DOHH2 (cell line): ENCODE data around the gene PRPF40A.

Source experiments
- H3F3A ChIP-seq: fragments of 200-600 bp; sonication (generic), shearing (Covaris generic); 2 replicates; pipeline ENCODE4 v1.6.0; 2016; ENCODE audit warnings: antibody characterized with exemption, mild to moderate bottlenecking; ENCODE audit not compliant: control insufficient read depth, insufficient read depth
- H3K27ac ChIP-seq: fragments of 200-600 bp; sonication (generic); 2 replicates; pipeline ENCODE4 v1.5.1; 2014; ENCODE audit warnings: low read depth, mild to moderate bottlenecking, low read length, moderate library complexity
- H3K27me3 ChIP-seq: fragments of 200-600 bp; sonication (generic); 2 replicates; pipeline ENCODE4 v1.6.1; 2014; ENCODE audit warnings: mild to moderate bottlenecking, low read length, mixed read lengths; ENCODE audit not compliant: control insufficient read depth
- H3K36me3 ChIP-seq: fragments of 200-600 bp; sonication (generic); 2 replicates; pipeline ENCODE4 v1.6.1; 2014; ENCODE audit warnings: mild to moderate bottlenecking, low read length, moderate library complexity, mixed read lengths; ENCODE audit not compliant: control insufficient read depth
- H3K4me1 ChIP-seq: fragments of 200-600 bp; sonication (generic); 2 replicates; pipeline ENCODE4 v1.6.1; 2014; ENCODE audit warnings: mild to moderate bottlenecking, low read length, mixed read lengths; ENCODE audit not compliant: control insufficient read depth
- H3K4me2 ChIP-seq: fragments of 200-600 bp; sonication (generic); 2 replicates; pipeline ENCODE4 v1.6.0; 2014; ENCODE audit warnings: mild to moderate bottlenecking, low read length, moderate library complexity
- H3K4me3 ChIP-seq: fragments of 200-600 bp; sonication (generic); 2 replicates; pipeline ENCODE4 v1.5.1; 2014; ENCODE audit warnings: mild to moderate bottlenecking, low read length, mixed read lengths
- H3K79me2 ChIP-seq: fragments of 200-600 bp; sonication (generic); 2 replicates; pipeline ENCODE4 v1.6.1; 2014; ENCODE audit warnings: mild to moderate bottlenecking, low read length, mixed read lengths; ENCODE audit not compliant: control insufficient read depth
- H3K9me2 ChIP-seq: fragments of 200-600 bp; sonication (generic); replicated peaks from 2 replicates; pipeline ENCODE4 v1.6.1; 2014; ENCODE audit warnings: mild to moderate bottlenecking, low read length, mixed read lengths; ENCODE audit not compliant: control insufficient read depth
- H3K9me3 ChIP-seq: fragments of 200-600 bp; sonication (generic); 2 replicates; pipeline ENCODE4 v1.6.1; 2014; ENCODE audit warnings: antibody characterized with exemption, low read length, mixed read lengths; ENCODE audit not compliant: control insufficient read depth, insufficient read depth
- H4K20me1 ChIP-seq: fragments of 200-600 bp; sonication (generic); 2 replicates; pipeline ENCODE4 v1.6.0; 2014; ENCODE audit warnings: low read depth, mild to moderate bottlenecking, antibody characterized with exemption, low read length, moderate library complexity; ENCODE audit not compliant: control insufficient read depth, insufficient read depth
- EZH2phosphoT487 ChIP-seq: fragments of 200-600 bp; sonication (generic); IDR thresholded peaks from 2 replicates; pipeline ENCODE4 v1.6.1; 2017; ENCODE audit warnings: borderline replicate concordance, mild to moderate bottlenecking, antibody characterized with exemption, low read length, moderate library complexity, mixed read lengths
- TF ChIP-seq, protein P1 (sequence below): fragments of 200-600 bp; sonication (generic); IDR thresholded peaks from one replicate; pipeline ENCODE4 v1.5.1; 2014; ENCODE audit warnings: antibody characterized with exemption, mild to moderate bottlenecking, low read depth, low read length; ENCODE audit not compliant: poor library complexity, severe bottlenecking

Gene PRPF40A

DNA sequence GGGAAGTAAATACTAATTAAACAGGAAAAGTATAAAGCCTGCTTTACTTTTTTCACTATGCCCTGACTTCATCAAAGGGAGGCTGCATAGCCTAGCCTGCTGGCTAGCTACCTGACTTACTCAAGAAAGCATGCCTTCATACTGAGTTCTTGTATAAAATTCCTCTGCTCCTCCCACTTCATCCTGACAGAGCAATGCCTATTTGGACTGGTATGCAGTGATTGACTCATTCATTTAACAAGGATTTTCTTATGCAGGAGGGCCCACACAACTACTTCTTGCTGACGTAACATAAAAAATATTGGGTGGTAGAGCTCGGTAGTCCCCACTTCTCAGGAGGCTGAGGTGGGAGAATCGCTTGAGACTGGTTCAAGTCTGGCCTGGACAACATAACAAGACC is 70.5 kb downstream of the PRPF40A start:
- peaks cover 10% of the 10 kb centered on the region; the same call in 1 of the 2 replicates for H3F3A ChIP-seq
- H3K4me3 ChIP-seq = no peak overlapping the region
- no peaks in the 10 kb centered on the region for H4K20me1 ChIP-seq
- H3K9me2 ChIP-seq = no peaks in the 10 kb centered on the region
- TF ChIP-seq, protein P1, sequence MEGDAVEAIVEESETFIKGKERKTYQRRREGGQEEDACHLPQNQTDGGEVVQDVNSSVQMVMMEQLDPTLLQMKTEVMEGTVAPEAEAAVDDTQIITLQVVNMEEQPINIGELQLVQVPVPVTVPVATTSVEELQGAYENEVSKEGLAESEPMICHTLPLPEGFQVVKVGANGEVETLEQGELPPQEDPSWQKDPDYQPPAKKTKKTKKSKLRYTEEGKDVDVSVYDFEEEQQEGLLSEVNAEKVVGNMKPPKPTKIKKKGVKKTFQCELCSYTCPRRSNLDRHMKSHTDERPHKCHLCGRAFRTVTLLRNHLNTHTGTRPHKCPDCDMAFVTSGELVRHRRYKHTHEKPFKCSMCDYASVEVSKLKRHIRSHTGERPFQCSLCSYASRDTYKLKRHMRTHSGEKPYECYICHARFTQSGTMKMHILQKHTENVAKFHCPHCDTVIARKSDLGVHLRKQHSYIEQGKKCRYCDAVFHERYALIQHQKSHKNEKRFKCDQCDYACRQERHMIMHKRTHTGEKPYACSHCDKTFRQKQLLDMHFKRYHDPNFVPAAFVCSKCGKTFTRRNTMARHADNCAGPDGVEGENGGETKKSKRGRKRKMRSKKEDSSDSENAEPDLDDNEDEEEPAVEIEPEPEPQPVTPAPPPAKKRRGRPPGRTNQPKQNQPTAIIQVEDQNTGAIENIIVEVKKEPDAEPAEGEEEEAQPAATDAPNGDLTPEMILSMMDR = no peak
- no peak for TF ChIP-seq EZH2phosphoT487
- no peak overlapping the region for H3K27ac ChIP-seq
- H3K36me3 ChIP-seq = peaks cover 8% of the 10 kb centered on the region
- H3K27me3 ChIP-seq = no peaks in the 10 kb centered on the region
- no peak overlapping the region for H3K4me2 ChIP-seq
- no peaks in the 10 kb centered on the region for H3K4me1 ChIP-seq
- no peaks in the 10 kb centered on the region for H3K9me3 ChIP-seq
- H3K79me2 ChIP-seq = no peaks in the 10 kb centered on the region

DNA sequence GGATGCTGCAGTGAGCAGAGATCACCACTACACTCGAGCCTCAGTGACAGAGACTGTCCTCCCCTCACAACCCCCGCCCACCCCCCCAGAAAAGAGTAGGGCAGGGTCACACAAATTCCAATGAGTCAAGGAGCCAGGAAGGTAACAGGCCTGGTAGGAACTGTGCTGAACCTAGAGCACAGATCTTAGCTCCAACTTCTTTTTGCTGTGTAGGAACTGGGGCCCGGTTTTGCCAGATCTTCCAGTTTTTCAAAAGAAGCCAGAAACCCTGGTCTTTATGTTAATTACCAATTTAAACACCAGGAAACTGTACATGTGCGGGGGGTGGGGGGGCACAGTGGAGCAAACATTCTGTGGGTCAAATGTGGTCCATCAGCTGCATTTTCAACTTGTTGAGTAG is 71.0 kb downstream of the PRPF40A start:
- Histone ChIP-seq H3K4me2 (no peak overlapping the region), H3K4me3 (no peak overlapping the region), H3K79me2 (no peaks in the 10 kb centered on the region), H3K9me3 (no peaks in the 10 kb centered on the region), H3K27ac (no peak overlapping the region), H3K9me2 (no peaks in the 10 kb centered on the region), H3F3A (peaks cover 10% of the 10 kb centered on the region; the same call in 1 of the 2 replicates), H3K27me3 (no peaks in the 10 kb centered on the region), H3K36me3 (peaks cover 7% of the 10 kb centered on the region; the same call in 1 of the 2 replicates), H3K4me1 (no peaks in the 10 kb centered on the region), H4K20me1 (no peaks in the 10 kb centered on the region)
- TF ChIP-seq EZH2phosphoT487 = no peak
- TF ChIP-seq, protein P1 = no peak

DNA sequence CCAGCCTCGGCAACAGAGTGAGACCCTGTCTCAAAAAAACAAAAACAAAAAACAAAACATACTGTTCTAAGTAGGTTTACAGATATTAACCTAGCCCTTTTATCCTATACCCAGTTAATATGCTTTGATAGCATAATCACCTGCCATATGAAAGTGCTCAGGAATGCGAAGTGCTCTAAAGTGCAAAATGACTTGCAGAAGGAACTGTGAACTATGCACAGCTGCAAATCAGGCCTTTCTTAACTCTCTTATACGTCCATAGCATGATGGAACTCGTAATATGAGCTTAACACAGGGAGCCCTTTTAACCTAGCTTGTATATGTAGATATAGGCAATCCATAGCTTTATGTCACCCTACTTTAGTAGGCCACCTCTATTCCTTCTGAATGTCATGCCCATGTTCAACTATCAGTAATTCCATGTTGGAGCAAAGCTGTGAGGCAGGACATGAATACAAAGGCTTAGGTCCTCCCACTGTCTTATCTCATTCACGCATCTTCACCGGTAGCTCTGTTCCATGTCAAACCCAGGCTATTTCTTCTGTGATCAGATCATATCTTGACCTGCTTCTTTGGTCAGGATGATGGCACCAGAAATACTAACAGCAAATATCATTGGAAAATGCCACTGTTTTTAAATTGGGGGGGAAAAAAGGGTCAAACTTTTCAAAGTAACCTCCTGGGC is 72.9 kb downstream of the PRPF40A start:
- H3K4me1 ChIP-seq = no peaks in the 10 kb centered on the region
- no peaks in the 10 kb centered on the region for H3K36me3 ChIP-seq

More for the DNA sequence above, 72.9 kb downstream of the PRPF40A start:
- Histone ChIP-seq H3K27me3 (no peaks in the 10 kb centered on the region), H3F3A (peaks cover 8% of the 10 kb centered on the region; the same call in 1 of the 2 replicates), H3K9me3 (no peaks in the 10 kb centered on the region), H3K27ac (no peak overlapping the region), H4K20me1 (no peaks in the 10 kb centered on the region), H3K79me2 (no peaks in the 10 kb centered on the region), H3K4me3 (no peak overlapping the region), H3K4me2 (no peak overlapping the region), H3K9me2 (no peaks in the 10 kb centered on the region)
- TF ChIP-seq, protein P1 = no peak
- no peak for TF ChIP-seq EZH2phosphoT487
